GM18498 (cell line): Measurements from ENCODE around the gene CD9.

Experiments
- ATAC-seq: cut with Tn5 transposase; IDR thresholded peaks from one replicate; pipeline ENCODE4 v1.9.1; 2021; ENCODE audit warnings: mild to moderate bottlenecking, moderate library complexity; ENCODE audit not compliant: unreplicated experiment

The CD9 gene

GRCh38 chr12:6235906-6236640 lies 35.9 kb downstream of the CD9 start:
- no peak for ATAC-seq

DNA sequence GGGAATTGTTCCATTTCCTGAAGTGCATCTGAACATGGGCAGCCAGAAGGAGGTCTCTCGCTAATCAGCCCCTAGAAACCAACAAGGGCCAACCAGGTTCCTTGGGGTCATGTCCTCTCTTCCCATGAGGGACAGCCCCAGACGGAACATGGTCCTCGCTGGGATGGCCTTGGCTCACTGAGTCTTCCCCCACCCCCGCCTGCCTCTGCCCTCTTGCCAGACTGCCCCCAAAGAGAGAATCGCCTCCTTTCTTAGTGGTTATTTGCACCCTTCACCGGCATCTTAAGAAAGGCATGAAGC lies 36.4 kb downstream of the CD9 start:
- no peak for ATAC-seq

GRCh38 chr12:6237830-6238229 lies 37.6 kb downstream of the CD9 start:
- ATAC-seq: no peak

GRCh38 chr12:6238875-6239274 lies 38.7 kb downstream of the CD9 start:
- ATAC-seq: no peak

- no peak for ATAC-seq
These were observed 41.3 kb downstream of the CD9 start for GRCh38 chr12:6241495-6241894.

GRCh38 chr12:6249580-6249979 lies 49.4 kb downstream of the CD9 start:
- ATAC-seq: no peak

- no peak for ATAC-seq
These were observed 50.1 kb downstream of the CD9 start for GRCh38 chr12:6250343-6250742.

DNA sequence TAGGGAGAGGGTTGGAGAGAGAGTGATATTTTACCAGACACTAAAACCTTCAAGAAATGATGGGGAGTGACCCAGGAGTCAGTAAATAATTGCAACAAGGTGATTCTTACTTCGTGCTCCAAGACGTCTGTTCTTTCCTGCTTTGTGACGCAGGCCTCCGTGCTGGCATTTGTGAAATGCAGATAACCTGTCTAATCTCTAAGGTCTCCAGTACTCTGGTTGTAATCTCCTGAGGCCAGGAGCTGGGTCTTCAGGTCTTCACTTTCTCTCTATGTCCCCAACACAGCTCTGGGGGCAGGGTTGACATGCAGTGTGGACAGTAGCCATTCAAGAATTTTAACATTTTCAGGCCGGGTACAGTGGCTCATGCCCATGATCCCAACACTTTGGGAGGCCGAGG lies 53.1 kb downstream of the CD9 start:
- ATAC-seq: no peak

GRCh38 chr12:6254491-6254890 lies 54.3 kb downstream of the CD9 start:
- ATAC-seq: no peak

DNA sequence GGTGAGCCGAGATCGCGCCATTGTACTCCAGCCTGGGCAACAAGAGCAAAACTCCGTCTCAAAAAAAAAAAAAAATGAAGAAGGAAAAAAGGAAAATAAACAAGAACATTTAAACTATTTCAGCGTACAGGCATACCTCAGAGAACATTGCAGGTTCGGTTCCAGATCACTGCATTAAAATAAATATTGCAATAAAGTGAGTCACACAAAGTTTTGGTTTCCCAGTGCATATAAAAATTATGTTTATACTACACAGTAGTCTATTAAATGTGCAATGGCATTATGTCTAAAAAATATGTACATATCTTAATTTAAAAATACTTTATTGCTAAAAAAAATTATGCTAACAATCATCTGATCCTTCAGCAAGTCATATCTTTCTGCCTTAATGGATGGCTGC lies 56.8 kb downstream of the CD9 start:
- ATAC-seq: no peak

- ATAC-seq: no peak
These were observed 62.0 kb downstream of the CD9 start for GRCh38 chr12:6262211-6262610.

GRCh38 chr12:6262623-6263022 lies 62.4 kb downstream of the CD9 start:
- no peak for ATAC-seq

GRCh38 chr12:6263931-6264330 lies 63.7 kb downstream of the CD9 start:
- no peak for ATAC-seq

DNA sequence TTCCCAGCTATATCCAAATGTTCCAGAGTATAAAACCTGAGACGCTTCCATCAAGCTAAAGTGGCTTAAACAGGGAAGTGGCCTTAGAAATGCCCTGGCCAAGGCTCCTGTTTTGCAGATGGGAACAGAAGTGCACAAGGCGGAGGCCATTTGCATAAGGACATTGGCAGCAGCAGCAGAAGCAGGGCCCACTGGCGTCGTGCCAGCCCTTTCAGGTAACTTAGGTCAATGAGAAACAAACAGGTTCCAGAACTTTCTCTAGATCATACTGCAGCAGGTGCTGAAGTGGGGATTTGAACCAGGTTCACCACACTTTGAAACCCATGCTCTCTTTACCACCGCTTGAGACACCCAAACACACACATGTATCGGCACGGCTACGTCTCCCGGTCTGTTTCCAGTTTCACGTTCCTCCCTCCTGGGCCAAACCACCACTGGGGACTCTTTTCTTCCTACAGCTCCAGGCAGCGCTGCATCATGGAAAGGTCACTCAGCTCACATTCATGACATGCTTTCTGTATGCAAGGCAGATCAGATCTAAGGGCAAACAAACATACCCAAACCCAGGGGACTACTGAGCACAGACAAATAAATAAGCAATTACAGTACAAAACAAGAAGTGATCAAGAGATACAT lies 64.3 kb downstream of the CD9 start:
- ATAC-seq: no peak

DNA sequence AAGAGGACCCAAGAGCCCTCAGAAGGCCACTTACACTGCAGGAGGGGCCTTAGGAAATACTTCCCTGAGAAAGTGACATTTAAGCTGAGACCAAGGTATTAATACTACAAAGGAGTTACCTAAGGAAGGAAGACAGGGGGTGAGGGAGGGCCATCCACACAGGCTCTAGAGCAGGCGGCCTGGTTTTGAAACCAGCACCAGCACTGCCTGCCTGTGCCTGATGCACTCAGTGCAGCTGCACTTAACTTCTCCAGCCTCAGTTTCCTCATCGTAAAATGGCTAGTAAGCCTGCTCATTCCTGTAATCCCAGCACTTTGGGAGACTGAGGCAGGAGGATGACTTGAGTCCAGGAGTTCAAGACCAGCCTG lies 64.8 kb downstream of the CD9 start:
- ATAC-seq: no peak

DNA sequence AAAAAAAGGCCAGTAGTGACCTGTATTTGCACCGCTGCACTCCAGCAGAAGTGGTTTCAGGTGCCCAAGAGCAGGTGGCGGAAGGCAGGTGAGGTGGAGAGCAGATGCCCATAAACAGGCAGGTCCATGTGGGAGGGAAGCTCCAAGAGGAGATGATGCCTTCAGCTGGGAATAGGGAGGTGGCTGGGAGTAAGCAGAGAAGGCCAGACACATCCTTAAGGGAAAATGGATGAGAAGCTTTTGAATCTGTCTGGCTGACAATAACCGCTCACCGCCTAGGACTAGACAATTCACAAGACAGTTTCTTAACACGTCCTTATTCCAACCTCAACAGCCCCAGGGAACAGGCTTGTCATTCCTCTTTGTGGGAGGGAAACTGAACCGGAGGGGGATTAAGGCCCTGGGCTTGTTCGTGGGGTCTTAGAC lies 66.4 kb downstream of the CD9 start:
- ATAC-seq: no peak

GRCh38 chr12:6266971-6267721 lies 66.9 kb downstream of the CD9 start:
- no peak for ATAC-seq

- ATAC-seq: no peak
These were observed 68.4 kb downstream of the CD9 start for GRCh38 chr12:6268484-6269157.

DNA sequence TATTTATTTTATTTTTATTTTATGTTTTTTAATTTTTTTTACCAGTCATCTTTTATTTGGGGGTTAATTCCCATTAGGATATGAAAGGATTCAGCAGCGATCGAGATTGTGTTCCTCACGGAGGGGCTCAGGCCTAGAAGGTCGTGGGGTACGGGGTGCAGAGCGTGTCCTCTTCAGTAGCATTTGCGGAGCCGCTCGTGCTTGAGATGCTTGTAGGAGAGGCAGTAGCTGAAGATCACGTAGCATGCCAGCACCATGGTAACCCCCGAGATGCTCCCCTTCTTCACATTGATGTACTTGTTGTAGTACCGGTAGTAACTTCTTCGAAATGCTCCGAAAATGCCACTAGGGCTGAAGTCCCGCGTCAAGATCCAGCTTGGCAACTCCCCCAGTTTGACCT lies 69.8 kb downstream of the CD9 start:
- no peak for ATAC-seq

- ATAC-seq: no peak
These were observed 71.1 kb downstream of the CD9 start for GRCh38 chr12:6271281-6271680.

DNA sequence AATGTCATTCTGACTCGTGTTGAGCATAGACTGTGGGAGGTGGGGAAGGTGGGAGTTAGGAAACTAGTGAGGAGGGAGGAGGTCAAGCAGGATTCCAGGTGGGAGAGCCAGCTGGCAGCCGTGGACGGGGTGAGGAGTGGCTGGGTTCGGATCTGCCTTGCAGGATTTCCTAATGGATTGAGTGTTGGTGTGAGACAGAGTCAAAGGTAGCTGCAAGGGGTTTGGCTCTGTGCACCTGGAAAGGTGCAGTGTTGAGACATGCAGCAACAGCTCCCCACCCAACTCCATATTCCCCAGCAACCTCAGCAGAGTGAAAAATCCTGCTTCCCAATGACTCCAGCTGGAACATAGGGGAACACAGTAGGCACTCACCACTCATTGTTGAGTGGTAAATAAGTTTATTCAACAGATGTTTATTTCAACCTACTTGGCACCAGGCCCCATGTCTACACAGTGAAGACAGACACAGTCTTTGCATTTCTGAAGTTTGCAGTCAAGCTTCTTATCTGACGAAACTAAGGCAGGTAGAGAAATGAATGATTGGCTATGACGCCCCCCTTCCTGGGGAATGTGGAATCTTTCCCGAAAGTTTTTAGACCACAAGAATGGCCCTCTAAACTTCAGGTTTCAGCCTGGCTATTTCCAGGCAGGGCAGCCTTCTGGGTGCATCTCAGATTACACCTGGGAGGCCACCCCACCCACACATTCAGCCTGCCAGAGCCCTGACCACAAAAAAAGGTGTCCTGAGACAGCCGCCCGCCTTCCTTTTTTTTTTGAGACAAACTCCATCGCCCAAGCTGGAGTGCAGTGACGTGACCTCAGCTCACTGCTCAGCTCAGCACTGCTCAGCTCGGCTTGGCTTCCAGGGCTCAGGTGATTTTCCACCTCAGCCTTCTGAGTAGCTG lies 72.4 kb downstream of the CD9 start:
- ATAC-seq: no peak
